NB4 (cell line): ENCODE data around the gene PCDHGB7.

Source experiments
- TF ChIP-seq, protein P1 (sequence below): IDR thresholded peaks from one replicate; pipeline ENCODE4 v1.5.1; 2012; ENCODE audit warnings: low read depth, low read length
- TF ChIP-seq, protein P2 (sequence below): IDR thresholded peaks from 2 replicates; pipeline ENCODE4 v1.6.1; 2011; ENCODE audit warnings: low read depth, low read length

DNA sequence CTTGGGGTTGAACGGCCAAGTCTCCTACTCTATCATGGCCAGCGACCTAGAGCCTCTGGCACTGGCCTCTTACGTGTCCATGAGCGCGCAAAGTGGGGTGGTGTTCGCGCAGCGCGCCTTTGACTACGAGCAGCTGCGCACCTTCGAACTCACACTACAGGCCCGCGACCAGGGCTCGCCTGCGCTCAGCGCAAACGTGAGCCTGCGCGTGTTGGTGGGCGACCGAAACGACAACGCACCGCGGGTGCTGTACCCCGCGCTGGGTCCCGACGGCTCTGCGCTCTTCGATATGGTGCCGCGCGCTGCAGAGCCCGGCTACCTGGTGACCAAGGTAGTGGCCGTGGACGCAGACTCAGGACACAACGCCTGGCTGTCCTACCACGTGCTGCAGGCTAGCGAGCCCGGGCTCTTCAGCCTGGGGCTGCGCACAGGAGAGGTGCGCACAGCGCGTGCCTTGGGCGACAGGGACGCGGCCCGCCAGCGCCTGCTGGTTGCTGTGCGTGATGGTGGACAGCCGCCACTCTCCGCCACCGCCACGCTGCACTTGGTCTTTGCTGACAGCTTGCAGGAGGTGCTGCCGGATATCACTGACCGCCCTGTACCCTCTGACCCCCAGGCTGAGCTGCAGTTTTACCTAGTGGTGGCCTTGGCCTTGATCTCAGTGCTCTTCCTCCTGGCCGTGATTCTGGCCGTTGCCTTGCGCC, 17.8 kb upstream of the PCDHGB7 start:
- TF ChIP-seq, protein P1, sequence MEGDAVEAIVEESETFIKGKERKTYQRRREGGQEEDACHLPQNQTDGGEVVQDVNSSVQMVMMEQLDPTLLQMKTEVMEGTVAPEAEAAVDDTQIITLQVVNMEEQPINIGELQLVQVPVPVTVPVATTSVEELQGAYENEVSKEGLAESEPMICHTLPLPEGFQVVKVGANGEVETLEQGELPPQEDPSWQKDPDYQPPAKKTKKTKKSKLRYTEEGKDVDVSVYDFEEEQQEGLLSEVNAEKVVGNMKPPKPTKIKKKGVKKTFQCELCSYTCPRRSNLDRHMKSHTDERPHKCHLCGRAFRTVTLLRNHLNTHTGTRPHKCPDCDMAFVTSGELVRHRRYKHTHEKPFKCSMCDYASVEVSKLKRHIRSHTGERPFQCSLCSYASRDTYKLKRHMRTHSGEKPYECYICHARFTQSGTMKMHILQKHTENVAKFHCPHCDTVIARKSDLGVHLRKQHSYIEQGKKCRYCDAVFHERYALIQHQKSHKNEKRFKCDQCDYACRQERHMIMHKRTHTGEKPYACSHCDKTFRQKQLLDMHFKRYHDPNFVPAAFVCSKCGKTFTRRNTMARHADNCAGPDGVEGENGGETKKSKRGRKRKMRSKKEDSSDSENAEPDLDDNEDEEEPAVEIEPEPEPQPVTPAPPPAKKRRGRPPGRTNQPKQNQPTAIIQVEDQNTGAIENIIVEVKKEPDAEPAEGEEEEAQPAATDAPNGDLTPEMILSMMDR, result no peak
- TF ChIP-seq, protein P2, sequence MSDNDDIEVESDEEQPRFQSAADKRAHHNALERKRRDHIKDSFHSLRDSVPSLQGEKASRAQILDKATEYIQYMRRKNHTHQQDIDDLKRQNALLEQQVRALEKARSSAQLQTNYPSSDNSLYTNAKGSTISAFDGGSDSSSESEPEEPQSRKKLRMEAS, result no peak
